Naive thymus-derived CD8-positive, alpha-beta T cell (primary cell): ENCODE measurements around the gene ARHGAP36. TPM values are rescaled to one million over a fixed set of nuclear protein-coding genes. Genes with fewer than 3 reads are reported as not detected.

Experiments used
- ATAC-seq, 2 donors: fragments of 150-1000 bp; cut with Tn5 transposase in 1 of 2; sonication (Bioruptor Pico), chemical (Tn5 transposase) in 1 of 2; 1 replicate in 1 of 2; 2 replicates in 1 of 2; pipeline ENCODE4 v1.10.0; 2021; ENCODE audit warnings: mild to moderate bottlenecking in 2 of 2, moderate library complexity in 2 of 2
- POLR2A ChIA-PET: fragments of 350-600 bp; sonication (Branson Sonifier 250); formaldehyde crosslinking; loops from one replicate; lab custom pipeline; 2021; ENCODE audit warnings: antibody characterized with exemption; lab: Charles Lee
- DNase-seq, 10 donors: peaks; one replicate each; pipeline versions ENCODE4 v3.0.0 to v3.0.0-alpha.2; 2020 to 2022
- H3K27ac Mint-ChIP-seq, 10 donors: one replicate each; pipeline ENCODE4 v1.8.0; 2020 to 2022; ENCODE audit warnings: mild to moderate bottlenecking in 10 of 10, mixed read lengths in 10 of 10, moderate library complexity in 4 of 10, inconsistent platforms in 1 of 10
- H3K27me3 Mint-ChIP-seq, 5 donors: one replicate each; pipeline ENCODE4 v1.8.0; 2021 to 2022; ENCODE audit warnings: mixed read lengths in 5 of 5
- H3K36me3 Mint-ChIP-seq, 3 donors: one replicate each; pipeline ENCODE4 v1.8.0; 2020 to 2022; ENCODE audit warnings: mixed read lengths in 3 of 3, mild to moderate bottlenecking in 2 of 3, inconsistent platforms in 1 of 3
- H3K4me1 Mint-ChIP-seq, 4 donors: one replicate each; pipeline ENCODE4 v1.8.0; 2021 to 2022; ENCODE audit warnings: mixed read lengths in 4 of 4
- H3K4me3 Mint-ChIP-seq, 10 donors: one replicate each; pipeline ENCODE4 v1.8.0; 2020 to 2022; ENCODE audit warnings: mild to moderate bottlenecking in 10 of 10, mixed read lengths in 10 of 10, moderate library complexity in 6 of 10, inconsistent platforms in 1 of 10
- H3K9me3 Mint-ChIP-seq, 9 donors: one replicate each; pipeline ENCODE4 v1.8.0; 2020 to 2022; ENCODE audit warnings: mixed read lengths in 9 of 9, mild to moderate bottlenecking in 3 of 9, inconsistent platforms in 1 of 9, moderate library complexity in 1 of 9
- polyA plus RNA-seq, 3 donors: library from polyadenylated mRNA; unstranded; fragments of 300-500 nt; fragmentation: Illumina TruSeq; gene quantifications; one replicate each; pipeline ENCODE4 v1.2.3, GENCODE V29; 2021
- total RNA-seq, 8 experiments: library from RNA in 2 of 8; stranded (reverse) in 2 of 8; gene quantifications; one replicate each; pipeline ENCODE4 v1.2.3 and lab custom pipeline; 2021 to 2026

ARHGAP36 gene
- total and polyA plus RNA-seq, 5 experiments from 2014 or later = not detected

- ATAC-seq = no peak
- Mint-ChIP-seq H3K27me3 (peaks cover 12 to 38% (median 18%) of the 10 kb centered on the region in 5 donors), H3K27ac (no peak overlapping the region), H3K9me3 (peaks cover 0 to 5% (median 0%) of the 10 kb centered on the region in 9 donors), H3K4me3 (no peak overlapping the region), H3K4me1 (no peaks in the 10 kb centered on the region), H3K36me3 (no peaks in the 10 kb centered on the region)
- no peak for DNase-seq
- POLR2A ChIA-PET = no interaction called here
Observed at GRCh38 chrX:131059246-131059645, 1.1 kb downstream of the ARHGAP36 start.

GRCh38 chrX:131060147-131060546 is 2.0 kb downstream of the ARHGAP36 start:
- peaks cover 12 to 41% (median 23%) of the 10 kb centered on the region in 5 donors for H3K27me3 Mint-ChIP-seq
- no peak overlapping the region for H3K4me3 Mint-ChIP-seq
- H3K4me1 Mint-ChIP-seq = no peaks in the 10 kb centered on the region
- ATAC-seq (no peak), DNase-seq (no peak)
- H3K27ac Mint-ChIP-seq = no peak overlapping the region
- H3K9me3 Mint-ChIP-seq = peaks cover 0 to 5% (median 0%) of the 10 kb centered on the region in 9 donors
- H3K36me3 Mint-ChIP-seq = no peaks in the 10 kb centered on the region
- POLR2A ChIA-PET = no interaction called here

- Mint-ChIP-seq H3K4me3 (no peak overlapping the region), H3K27me3 (peaks cover 12 to 41% (median 26%) of the 10 kb centered on the region in 5 donors), H3K27ac (no peak overlapping the region), H3K4me1 (no peaks in the 10 kb centered on the region), H3K9me3 (peaks cover 0 to 5% (median 0%) of the 10 kb centered on the region in 9 donors), H3K36me3 (no peaks in the 10 kb centered on the region)
- POLR2A ChIA-PET = no interaction called here
- DNase-seq (no peak), ATAC-seq (no peak)
Observed at GRCh38 chrX:131061306-131061705, 3.2 kb downstream of the ARHGAP36 start.

GRCh38 chrX:131063613-131064012 is 5.5 kb downstream of the ARHGAP36 start:
- DNase-seq = no peak
- peaks cover 0 to 5% (median 0%) of the 10 kb centered on the region in 9 donors for H3K9me3 Mint-ChIP-seq
- POLR2A ChIA-PET = no interaction called here
- no peaks in the 10 kb centered on the region for H3K36me3 Mint-ChIP-seq
- no peak overlapping the region for H3K27ac Mint-ChIP-seq
- H3K27me3 Mint-ChIP-seq = peaks cover 15 to 41% (median 31%) of the 10 kb centered on the region in 5 donors
- H3K4me1 Mint-ChIP-seq = no peaks in the 10 kb centered on the region
- no peak for ATAC-seq
- no peak overlapping the region for H3K4me3 Mint-ChIP-seq

GRCh38 chrX:131066237-131066636 is 8.1 kb downstream of the ARHGAP36 start:
- no peak overlapping the region for H3K27ac Mint-ChIP-seq

GRCh38 chrX:131067216-131067615 is 9.1 kb downstream of the ARHGAP36 start:
- DNase-seq (no peak), ATAC-seq (no peak)
- Mint-ChIP-seq H3K27me3 (peaks cover 19 to 53% (median 34%) of the 10 kb centered on the region in 5 donors), H3K4me3 (no peak overlapping the region), H3K9me3 (peaks cover 0 to 8% (median 0%) of the 10 kb centered on the region in 9 donors), H3K27ac (no peak overlapping the region), H3K4me1 (peaks cover 0 to under 1% (median 0%) of the 10 kb centered on the region in 4 donors), H3K36me3 (no peaks in the 10 kb centered on the region)
- POLR2A ChIA-PET = no interaction called here

More at GRCh38 chrX:131066237-131066636, 8.1 kb downstream of the ARHGAP36 start:
- POLR2A ChIA-PET = no interaction called here
- Mint-ChIP-seq H3K9me3 (peaks cover 0 to 2% (median 0%) of the 10 kb centered on the region in 9 donors), H3K4me3 (no peak overlapping the region), H3K27me3 (peaks cover 15 to 44% (median 27%) of the 10 kb centered on the region in 5 donors), H3K4me1 (no peaks in the 10 kb centered on the region), H3K36me3 (no peaks in the 10 kb centered on the region)
- no peak for ATAC-seq
- no peak for DNase-seq

- POLR2A ChIA-PET = no interaction called here
Observed at GRCh38 chrX:131067846-131068745, 9.9 kb downstream of the ARHGAP36 start.

GRCh38 chrX:131068945-131069719 is 11.0 kb downstream of the ARHGAP36 start:
- DNase-seq = no peak
- Mint-ChIP-seq H3K9me3 (peaks cover 0 to 6% (median 0%) of the 10 kb centered on the region in 9 donors), H3K4me1 (peaks cover 0 to 7% (median 1%) of the 10 kb centered on the region in 4 donors), H3K4me3 (no peak overlapping the region), H3K36me3 (no peaks in the 10 kb centered on the region), H3K27me3 (peaks cover 19 to 57% (median 47%) of the 10 kb centered on the region in 5 donors), H3K27ac (no peak overlapping the region)
- no peak for ATAC-seq
- POLR2A ChIA-PET = no interaction called here

More at GRCh38 chrX:131067846-131068745, 9.9 kb downstream of the ARHGAP36 start:
- Mint-ChIP-seq H3K9me3 (peaks cover 0 to 8% (median 0%) of the 10 kb centered on the region in 9 donors), H3K27ac (no peak overlapping the region), H3K4me1 (peaks cover 0 to 7% (median 1%) of the 10 kb centered on the region in 4 donors), H3K27me3 (peaks cover 21 to 58% (median 43%) of the 10 kb centered on the region in 5 donors), H3K4me3 (no peak overlapping the region), H3K36me3 (no peaks in the 10 kb centered on the region)
- ATAC-seq (peak in 1 of 2 donors; percentile 44), DNase-seq (no peak)

- H3K4me1 Mint-ChIP-seq = peaks cover 0 to 7% (median 1%) of the 10 kb centered on the region in 4 donors
- POLR2A ChIA-PET = no interaction called here
- H3K27me3 Mint-ChIP-seq = peaks cover 19 to 54% (median 34%) of the 10 kb centered on the region in 5 donors
Observed at GRCh38 chrX:131072871-131073571, 14.9 kb downstream of the ARHGAP36 start.

GRCh38 chrX:131073607-131074006 is 15.5 kb downstream of the ARHGAP36 start:
- H3K36me3 Mint-ChIP-seq = no peaks in the 10 kb centered on the region

More at GRCh38 chrX:131072871-131073571, 14.9 kb downstream of the ARHGAP36 start:
- Mint-ChIP-seq H3K9me3 (peaks cover 0 to 6% (median 0%) of the 10 kb centered on the region in 9 donors), H3K36me3 (no peaks in the 10 kb centered on the region), H3K27ac (no peak overlapping the region), H3K4me3 (no peak overlapping the region)
- no peak for DNase-seq
- ATAC-seq = no peak

GRCh38 chrX:131081772-131082740 is 23.9 kb downstream of the ARHGAP36 start:
- no peak for DNase-seq
- peaks cover 0 to 6% (median 2%) of the 10 kb centered on the region in 4 donors for H3K4me1 Mint-ChIP-seq
- no peak for ATAC-seq
- POLR2A ChIA-PET = no interaction called here
- H3K27me3 Mint-ChIP-seq = peaks cover 23 to 70% (median 48%) of the 10 kb centered on the region in 5 donors
- peak overlapping the region in 1 of 10 donors; percentile 26 for H3K4me3 Mint-ChIP-seq
- peaks cover 0 to 3% (median 0%) of the 10 kb centered on the region in 9 donors for H3K9me3 Mint-ChIP-seq
- H3K27ac Mint-ChIP-seq = no peak overlapping the region
- H3K36me3 Mint-ChIP-seq = no peaks in the 10 kb centered on the region

More at GRCh38 chrX:131073607-131074006, 15.5 kb downstream of the ARHGAP36 start:
- POLR2A ChIA-PET = no interaction called here
- Mint-ChIP-seq H3K9me3 (peaks cover 0 to 6% (median 0%) of the 10 kb centered on the region in 9 donors), H3K4me1 (peaks cover 0 to 7% (median 1%) of the 10 kb centered on the region in 4 donors), H3K27me3 (peaks cover 19 to 56% (median 35%) of the 10 kb centered on the region in 5 donors), H3K27ac (no peak overlapping the region), H3K4me3 (no peak overlapping the region)
- no peak for ATAC-seq
- no peak for DNase-seq
